HL-60/S4 treated with phorbol 12-myristate 13-acetate at 8.2 ng/mL for 4 days and 3 days (cell line): ENCODE results near the gene MRPL36.

Experiments used
- in situ Hi-C: fragments of 300-500 bp; cut with MboI; formaldehyde crosslinking; loops from 2 replicates; pipeline ENCODE4 v1.15.0; 2022; ENCODE audit warnings: low sequenced_read_pairs

The MRPL36 gene

DNA sequence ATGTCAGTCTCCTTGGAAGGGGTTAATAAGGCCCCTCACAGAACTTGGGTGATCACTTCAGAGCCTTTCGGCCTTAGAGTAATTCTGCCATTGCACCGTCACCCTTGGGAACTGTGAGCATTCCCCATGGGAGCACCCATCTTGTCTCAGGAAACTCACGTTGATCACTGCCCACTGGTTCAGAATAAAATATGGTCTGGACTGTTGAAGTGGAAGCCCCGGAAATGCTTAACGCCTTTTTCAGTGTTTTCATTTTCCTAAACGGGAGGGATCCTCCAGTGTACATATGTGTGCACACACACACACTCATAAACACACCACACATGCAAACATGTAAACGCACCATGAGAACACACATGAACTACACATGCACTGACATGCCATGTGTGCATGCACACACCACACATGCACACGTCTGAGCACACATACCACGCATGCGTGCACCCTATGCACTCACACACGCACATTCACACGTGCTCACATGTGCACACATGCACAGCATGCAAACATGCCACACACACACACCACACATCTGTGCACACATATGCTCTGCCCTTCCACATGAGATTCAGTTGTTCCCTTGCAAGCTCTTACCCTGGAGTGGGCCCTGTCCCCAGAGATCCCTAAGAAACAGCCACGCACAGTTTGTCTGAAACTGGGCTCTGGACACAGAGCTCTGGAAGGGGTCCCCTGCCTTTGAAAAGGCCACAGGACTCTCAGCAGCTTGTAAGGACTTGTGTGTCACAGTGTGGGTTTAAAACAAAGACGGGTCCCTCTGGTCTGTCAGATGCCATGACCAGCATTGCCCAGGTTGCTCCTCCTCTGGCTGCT, 17.0 kb downstream of the MRPL36 start:
- in situ Hi-C loops: no loop called here

DNA sequence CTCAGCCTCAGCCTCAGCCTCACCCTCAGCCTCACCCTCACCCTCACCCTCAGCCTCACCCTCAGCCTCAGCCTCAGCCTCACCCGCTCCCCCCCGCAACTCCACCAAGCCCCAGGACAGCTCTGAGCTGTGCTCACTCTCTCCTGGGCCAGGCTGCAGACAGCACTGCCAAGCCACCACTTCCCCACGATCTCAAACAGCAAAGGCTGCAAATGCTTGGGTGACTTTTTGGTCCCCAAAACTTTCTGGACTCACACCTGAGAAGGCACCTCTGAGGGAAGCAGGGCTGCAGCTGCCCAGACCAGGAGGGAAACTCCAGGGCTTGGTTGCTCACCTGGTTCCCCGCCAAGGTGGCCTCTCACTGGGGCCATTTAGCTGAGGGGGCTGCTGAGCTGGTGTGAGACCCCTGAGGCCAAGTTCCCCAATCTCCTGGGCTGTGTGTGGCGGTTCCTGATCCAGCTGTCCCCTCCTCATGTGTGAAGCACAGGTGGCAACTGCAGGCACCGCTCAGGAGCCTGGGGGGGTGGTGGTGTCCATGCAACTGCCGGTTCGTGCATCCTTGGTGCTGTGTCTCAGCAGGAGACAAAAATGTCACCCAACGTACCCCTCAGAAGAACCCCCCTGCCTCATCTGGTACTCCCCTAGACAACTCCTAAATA, 17.8 kb downstream of the MRPL36 start:
- in situ Hi-C loops: no loop called here

DNA sequence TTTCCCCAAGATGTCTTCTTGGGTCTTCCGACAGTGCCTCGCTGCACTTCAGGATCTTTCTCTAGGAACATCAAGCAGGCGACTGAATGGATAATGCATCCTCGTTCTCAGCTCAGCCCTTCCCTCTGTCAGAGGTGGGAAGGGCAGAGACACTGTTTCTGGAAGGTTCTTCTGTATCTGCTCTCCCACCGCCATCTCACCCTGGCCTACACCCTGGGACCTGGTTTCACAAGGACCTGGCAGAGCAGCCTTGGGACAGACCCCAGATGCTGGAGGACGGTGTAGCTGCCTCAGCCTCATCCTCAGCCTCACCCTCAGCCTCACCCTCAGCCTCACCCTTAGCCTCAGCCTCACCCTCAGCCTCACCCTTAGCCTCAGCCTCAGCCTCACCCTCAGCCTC, 18.5 kb downstream of the MRPL36 start:
- in situ Hi-C loops: no loop called here

DNA sequence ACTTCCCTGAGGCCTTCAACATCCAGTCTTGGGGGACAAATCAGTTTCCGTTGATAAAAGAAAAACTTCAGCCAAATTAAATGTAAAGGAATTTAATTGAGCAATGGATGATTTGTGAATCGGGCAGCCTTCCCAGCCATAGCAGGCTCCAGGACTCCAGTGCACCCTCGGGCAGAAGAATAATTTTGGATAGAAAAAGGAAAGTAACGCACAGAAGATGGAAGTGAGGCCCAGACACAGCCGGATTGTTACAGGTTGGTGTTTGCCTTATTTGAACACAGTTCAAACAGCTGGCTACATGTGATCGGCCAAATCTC, 19.1 kb downstream of the MRPL36 start:
- in situ Hi-C loops: no loop called here

DNA sequence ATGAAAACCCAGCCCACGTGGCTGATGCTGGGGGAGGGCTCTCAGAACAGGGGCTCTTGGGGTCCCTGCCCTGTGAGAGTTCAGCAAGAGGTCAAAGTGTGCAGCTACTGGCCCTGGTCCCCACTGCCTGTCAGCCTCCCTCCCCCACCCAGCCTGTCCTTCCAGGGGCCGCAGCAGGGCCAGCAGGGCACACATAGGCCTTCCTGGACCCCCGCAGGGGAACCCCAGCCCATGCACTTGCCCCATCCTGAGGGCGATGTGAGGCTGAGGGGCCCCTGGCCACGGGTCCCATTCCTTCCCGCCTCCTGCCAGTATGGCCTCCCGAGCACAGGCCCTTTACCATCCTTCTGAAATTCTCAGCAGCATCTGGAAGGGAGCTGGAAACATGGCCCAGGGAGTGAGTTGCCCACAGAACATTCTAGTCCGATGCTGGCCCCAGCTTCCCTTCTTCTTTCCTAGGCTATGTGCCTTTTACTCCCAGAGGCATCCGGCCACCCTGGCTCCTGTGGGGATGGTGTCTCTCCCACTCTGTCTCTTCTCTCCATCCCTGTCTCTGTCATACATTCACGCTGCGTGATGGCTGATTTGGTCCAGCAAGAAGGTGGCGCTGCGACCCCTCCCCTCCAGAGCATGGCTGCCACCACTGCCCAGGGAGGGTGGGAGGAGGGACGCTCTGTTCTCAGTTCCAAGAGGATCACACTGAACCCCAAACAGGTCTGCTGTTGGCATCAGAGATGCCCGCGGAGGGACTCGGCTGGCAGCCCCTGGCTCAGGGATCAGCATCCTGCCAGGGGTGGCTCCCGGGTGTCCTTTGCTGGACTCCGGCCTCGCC, 19.6 kb downstream of the MRPL36 start:
- in situ Hi-C loops: no loop called here

DNA sequence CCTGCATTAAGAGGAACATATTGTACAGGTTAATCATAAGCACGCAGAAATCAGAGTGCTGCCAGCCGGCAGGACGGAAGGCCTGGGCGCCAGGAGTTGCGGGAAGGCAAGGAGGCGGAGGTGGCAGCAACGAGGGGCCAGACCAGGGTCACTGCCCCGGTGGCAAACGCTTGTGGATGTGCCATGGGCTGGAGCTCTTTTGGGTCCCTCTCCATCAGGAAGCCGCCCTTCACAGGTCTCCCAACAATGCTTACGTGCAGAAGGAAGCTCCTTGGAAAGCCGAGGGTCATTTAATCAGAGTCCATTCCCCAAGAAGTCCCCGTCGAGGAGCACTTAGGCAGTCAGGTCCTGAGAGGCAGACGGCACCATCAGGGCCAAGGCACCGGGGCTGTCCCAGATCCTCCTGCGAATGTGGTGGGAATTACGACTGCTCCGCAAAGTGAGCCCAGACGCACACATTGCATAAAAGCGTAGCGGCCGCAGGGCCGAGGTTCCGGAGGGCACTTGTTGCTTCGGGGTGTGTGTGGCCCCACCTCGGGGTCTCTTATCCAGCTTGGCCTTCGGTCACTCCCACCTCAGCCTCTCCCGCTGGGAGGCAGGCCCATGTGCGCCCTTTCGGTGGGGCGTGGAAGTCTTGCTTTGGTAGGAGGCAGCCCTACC, 20.5 kb downstream of the MRPL36 start:
- in situ Hi-C loops: no loop called here

DNA sequence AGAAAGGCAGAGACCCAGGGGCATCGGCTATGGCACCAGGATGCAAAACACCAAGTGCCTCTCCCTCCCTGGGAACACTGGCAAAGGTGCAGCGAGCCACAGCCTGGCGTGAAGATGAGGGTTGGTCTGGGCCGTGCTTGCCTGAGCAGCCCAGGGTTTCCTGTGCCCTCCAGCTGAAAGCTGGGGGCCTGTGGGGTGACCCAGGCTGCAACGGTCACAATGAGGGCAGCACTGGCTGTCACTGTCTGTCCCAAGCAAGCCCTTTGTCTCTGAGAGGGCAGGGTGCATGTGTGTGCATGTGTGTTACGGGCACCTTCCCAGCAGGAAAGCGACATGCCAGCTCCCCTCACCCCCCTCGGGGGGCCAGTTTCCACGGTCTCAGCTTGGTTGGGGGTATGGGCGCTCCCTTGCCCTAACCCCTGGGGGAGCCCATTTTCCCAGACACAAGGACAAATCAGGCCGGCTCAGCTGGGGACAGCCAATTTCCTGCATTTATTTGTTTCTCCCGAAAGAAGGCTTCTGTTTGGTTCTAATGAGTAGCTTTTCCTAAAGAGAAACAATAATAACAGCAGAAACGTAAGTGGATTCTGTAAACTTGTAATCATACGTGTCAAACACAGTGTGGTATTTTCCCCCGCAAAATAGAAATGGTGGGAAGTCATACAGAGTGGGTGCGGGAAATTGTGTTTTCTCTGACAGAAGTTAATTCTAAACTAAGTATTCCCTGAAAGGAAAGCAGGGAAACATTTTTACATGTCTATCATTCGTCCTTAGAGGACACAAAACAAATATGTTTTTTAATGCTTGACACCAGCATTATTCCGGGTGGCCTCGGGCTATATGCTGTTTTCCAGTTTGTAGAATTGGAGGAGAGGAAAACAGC, 21.3 kb downstream of the MRPL36 start:
- in situ Hi-C loops: no loop called here

DNA sequence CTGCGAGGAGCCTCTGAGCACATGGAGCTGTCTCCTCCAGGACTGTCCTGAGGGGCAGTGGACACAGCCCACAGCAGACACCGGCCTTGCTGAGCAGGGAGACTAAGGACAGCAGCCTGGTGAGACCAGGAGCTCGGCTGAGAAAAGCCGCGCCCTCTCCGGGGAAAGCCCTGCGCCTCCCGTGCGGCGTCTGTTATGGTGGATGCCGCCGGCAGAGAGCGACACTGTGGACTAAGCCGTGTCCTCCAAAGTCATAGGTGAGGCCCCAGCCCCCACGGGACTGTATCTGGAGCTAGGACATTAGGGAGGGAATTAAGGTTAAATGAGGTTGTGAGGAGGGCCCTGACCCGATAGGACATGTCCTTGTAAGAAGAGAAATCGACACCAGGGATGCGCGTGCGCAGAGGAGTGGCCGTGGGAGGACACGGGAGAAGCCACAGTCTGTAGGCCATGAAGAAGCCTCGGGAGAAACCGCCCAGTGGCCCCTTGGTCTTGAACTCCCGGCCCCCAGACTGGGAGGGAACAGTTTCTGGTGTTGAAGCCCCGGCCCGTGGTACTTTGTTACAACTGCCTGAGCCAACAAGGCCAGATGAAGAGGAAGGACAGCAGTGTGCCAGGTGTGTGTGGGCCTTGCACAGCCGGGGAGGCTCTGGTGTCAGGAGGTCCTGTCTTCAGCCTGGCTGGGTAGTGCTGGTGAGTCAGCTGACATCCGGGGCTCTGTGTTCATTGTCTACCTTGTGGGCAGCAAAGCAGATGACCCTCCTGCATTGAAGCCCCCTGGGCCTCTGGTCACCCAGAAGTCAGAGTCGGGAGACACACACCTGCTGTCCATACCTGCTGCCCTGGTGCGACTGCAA, 22.1 kb downstream of the MRPL36 start:
- in situ Hi-C loops: no loop called here

DNA sequence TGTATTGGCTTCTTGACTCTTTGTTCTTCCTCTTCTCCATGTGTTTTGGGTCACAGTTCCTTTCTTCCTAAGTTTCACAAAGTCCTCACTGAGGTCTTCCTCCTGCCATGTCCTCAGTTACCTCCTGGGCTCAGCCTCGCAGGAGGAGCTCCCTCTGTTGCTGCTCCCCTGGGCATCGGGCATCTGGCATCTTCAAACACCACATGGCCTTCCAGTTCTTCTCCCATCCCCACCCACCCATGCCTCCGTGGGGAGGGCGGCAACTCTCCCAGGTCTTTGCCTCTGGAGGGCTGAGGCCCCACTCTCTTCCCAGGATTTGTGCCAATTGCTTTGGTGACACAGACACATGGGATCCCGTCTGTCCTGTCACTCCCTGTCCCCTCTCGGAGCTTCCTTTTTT, 22.8 kb downstream of the MRPL36 start:
- in situ Hi-C loops: no loop called here

DNA sequence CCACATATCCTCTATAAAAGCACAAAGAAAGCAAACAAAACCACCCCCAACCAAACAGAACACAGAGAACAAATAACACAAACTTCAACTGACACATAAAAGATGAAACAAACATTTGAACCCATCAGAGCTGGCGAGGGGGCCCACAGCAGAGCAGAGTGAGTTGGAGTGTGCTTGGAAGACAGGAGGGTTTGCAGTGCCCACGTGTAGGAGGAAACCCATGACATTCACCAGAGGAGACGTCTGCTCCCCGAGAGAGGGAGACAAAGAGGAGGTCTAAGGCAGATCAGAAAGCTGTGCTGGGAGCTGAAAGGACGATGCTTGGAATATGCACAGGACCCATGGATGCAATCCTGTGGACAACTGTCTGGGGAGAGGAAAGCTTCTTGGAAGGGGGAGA, 27.0 kb downstream of the MRPL36 start:
- in situ Hi-C loops: loop anchor here (25.0 kb wide), 1 partner anchor 240 kb away; no protein-coding TSS in a partner anchor

DNA sequence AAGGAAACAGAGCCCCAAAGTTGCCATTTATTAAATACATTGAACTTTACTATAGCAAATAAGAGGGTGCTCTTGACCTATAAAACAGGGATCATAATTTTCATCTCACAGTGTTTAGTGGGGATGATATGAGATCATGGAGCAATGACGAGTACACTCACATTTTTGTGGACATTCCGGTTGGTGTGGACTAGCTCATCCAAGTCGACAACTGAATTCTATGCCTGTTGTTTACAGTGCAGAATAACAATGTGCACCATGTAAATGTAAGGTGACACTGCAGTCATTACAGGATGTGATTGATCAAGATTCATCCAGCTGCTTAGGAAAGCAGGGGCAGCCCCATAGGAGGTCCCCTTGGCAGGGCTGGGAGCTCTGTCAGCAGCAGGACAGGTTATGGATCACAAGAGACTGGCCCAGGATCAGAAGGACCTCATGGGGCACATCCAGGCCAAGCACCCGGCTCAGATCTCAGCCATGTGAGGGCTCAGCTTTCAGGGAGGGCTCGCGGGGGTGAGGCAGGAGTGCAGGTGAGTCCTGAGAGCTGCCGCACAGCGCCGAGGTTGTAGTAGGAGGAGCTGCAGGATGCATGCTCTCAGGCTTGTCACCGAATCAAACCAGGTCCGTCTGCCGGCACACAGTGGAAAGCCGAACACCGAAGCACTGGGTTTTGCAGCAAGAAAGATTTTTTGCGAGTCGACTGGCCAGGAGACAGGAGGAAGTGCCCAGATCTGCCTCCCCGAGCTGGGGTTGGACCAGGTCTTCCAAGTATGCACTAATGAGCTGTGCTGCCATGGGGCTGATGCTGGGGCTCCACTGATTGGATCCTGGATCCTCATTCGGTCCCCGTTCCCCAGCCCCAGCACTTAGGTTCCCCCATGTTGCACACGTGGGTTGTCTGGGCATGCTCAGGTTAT, 28.2 kb downstream of the MRPL36 start:
- in situ Hi-C loops: loop anchor here (25.0 kb wide), 1 partner anchor 241 kb away; no protein-coding TSS in a partner anchor

DNA sequence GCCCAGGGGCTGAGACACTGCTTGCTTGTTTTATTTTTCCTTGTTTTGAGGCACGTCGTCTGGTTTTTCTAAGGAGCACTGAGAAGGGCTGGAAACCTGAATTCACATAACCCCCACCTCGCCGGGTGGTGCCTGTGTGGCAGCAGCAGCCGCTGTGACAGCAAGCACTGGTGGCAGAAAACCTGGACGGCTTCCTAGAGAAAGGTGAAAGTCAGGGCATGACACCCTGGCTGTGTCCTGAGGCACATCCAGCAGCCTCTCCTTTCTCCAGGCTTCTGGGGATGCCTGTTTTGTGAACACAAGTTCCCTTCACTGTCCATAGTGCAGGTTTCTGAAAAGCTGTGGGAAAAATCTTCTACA, 29.2 kb downstream of the MRPL36 start:
- in situ Hi-C loops: loop anchor here (25.0 kb wide), 1 partner anchor 242 kb away; no protein-coding TSS in a partner anchor

DNA sequence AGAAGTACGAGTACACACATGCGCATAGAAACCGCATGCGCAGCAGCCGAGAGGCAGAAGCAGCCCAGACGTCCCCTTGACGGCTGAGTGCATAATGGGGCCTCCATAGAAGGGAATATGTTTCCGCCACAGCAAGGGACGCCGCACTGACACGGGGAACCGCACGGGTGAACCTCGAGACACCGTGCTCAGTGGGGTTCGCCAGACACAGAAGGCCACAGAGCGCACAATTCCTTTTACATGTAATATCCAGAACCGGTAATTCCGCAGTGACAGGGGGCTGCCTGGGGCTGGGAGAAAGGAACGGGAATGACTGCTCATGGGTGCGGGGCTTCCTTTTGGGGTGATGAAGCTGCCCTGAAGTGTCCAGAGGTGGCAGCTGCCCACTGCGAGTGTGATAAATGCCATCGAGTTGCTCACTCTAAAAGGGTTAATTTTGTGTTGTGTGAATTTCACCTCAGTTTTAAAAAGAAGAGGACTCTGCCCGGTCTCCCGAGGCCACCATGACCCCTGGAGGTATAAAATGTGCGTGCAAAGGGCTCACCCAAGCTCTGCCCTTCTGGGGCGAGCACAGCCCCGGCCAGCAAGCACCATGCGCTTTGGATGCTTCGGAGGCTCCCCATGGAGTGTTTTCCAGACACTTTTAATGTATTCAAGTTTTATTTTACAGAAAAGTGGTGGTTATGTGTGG, 29.7 kb downstream of the MRPL36 start:
- in situ Hi-C loops: loop anchor here (25.0 kb wide), 1 partner anchor 242 kb away; no protein-coding TSS in a partner anchor

DNA sequence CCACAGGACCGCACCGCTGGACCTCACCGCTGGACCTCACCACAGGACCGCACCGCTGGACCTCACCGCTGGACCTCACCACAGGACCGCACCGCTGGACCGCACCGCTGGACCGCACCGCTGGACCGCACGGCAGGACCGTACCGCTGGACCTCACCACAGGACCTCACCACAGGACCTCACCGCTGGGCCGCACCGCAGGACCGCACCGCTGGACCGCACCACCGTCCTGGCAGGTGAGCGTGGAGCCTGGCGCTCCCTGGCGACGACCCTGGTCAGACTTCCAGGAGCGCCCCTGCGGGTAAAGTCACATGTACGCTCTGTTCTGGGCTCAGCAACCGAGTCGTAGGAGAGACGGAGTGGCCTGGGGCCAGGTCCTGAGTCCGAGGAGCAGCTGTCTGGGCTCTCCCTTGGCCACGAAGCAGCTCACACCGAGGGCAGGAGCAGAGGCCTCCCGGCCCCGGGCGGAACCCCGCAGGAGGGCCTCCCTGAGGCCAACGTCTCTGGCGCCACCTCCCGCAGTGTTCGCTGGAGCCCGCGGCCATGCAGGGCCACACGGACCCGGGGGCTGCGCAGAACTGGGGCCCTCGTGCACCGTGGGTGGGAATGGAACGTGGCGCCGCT, 30.5 kb downstream of the MRPL36 start:
- in situ Hi-C loops: loop anchor here (25.0 kb wide), 1 partner anchor 243 kb away; no protein-coding TSS in a partner anchor

DNA sequence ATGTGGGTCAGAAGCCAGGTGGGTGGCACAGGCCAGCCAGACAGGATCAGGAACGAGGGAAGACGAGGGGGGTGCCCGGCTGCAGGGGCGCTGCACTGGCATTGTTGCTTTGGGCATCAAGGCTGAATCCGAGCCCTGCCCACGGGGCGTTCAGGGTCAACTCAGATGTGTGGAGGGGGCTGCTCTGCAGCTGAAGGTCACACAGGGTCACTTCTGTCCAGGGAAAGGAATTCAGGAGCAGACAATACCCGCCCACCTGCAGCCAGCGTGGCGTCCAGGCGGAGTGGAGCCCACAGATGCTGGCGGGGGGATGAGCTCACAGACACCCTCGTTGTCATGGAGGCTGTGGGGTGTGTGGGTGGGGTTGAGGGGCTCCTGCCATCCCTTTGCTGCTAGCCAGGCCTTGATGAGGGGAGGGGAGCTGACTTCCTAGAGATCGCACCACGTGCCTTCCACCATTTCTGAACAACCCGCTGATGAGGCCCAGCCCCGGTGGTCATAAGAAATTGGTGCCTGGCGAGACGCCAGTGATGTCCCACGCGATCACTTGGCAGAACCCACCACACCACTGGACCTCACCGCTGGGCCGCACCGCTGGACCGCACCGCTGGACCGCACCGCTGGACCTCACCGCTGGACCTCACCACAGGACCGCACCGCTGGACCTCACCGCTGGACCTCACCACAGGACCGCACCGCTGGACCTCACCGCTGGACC, 31.2 kb downstream of the MRPL36 start:
- in situ Hi-C loops: loop anchor here (25.0 kb wide), 1 partner anchor 244 kb away; no protein-coding TSS in a partner anchor
